Erythroblast (primary cell): ENCODE results near the gene C7.

Source experiments
- GATA1 ChIP-seq: IDR thresholded peaks from 2 replicates; pipeline ENCODE4 v1.6.1; 2011; ENCODE audit warnings: low read depth, mild to moderate bottlenecking, control low read depth, low read length, moderate library complexity
- POLR2A ChIP-seq: IDR thresholded peaks from 2 replicates; pipeline ENCODE4 v1.6.1; 2011; ENCODE audit warnings: mild to moderate bottlenecking, low read length

DNA sequence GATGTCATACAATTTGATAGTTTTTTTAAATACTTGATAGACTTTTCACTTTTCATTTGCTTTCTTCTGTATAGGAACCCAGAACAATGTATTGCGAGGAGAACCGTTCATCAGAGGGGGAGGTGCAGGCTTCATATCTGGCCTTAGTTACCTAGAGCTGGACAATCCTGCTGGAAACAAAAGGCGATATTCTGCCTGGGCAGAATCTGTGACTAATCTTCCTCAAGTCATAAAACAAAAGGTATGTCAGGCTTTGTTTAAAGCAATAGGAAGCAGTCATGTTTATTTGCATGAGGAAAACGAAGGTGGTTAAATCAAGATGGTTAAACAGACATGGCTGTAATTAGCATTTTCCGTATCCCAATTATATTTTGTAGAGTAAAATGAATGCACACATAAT lies 46.0 kb downstream of the C7 start:
- TF ChIP-seq POLR2A (no peak), GATA1 (no peak)
